ENCODE data around the gene TMEM163.

Gene TMEM163

DNA sequence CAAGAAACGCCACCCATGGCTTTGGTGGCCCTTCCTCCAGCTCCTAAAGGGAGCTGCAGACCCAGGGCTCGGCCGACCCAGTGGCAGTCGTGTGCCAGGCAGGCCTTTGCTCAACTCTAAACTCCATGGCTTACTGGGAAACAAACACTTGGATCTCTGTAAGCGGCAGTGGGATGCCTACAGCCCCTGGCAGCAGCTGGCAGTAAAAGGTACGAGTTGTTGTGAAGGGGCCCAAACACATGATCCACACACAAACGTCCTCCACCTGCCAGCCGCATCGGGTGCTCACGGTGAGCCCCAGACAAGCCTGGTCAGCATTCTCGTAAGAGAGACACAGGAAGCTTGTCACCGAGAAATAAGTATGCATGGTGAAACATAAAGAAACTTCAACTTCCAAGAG is 250.0 kb downstream of the TMEM163 start:
- H3K4me3 ChIP-seq (ENCODE audit: low read depth, low read length): no peak overlapping the region
- DNase-seq (ENCODE audit: low read depth): no peak
- TF ChIP-seq, protein P1, sequence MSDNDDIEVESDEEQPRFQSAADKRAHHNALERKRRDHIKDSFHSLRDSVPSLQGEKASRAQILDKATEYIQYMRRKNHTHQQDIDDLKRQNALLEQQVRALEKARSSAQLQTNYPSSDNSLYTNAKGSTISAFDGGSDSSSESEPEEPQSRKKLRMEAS (IDR thresholded peaks at IDR 0.05; ENCODE audit: low read depth, low read length): no peak
- TF ChIP-seq POLR2A (IDR thresholded peaks at IDR 0.05; ENCODE audit: extremely low read depth, insufficient read length) (no peak), MYC (IDR thresholded peaks at IDR 0.05; ENCODE audit: low read depth, low read length) (no peak)
- TF ChIP-seq, protein P2, sequence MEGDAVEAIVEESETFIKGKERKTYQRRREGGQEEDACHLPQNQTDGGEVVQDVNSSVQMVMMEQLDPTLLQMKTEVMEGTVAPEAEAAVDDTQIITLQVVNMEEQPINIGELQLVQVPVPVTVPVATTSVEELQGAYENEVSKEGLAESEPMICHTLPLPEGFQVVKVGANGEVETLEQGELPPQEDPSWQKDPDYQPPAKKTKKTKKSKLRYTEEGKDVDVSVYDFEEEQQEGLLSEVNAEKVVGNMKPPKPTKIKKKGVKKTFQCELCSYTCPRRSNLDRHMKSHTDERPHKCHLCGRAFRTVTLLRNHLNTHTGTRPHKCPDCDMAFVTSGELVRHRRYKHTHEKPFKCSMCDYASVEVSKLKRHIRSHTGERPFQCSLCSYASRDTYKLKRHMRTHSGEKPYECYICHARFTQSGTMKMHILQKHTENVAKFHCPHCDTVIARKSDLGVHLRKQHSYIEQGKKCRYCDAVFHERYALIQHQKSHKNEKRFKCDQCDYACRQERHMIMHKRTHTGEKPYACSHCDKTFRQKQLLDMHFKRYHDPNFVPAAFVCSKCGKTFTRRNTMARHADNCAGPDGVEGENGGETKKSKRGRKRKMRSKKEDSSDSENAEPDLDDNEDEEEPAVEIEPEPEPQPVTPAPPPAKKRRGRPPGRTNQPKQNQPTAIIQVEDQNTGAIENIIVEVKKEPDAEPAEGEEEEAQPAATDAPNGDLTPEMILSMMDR (IDR thresholded peaks at IDR 0.05; ENCODE audit: low read depth, low read length): no peak

DNA sequence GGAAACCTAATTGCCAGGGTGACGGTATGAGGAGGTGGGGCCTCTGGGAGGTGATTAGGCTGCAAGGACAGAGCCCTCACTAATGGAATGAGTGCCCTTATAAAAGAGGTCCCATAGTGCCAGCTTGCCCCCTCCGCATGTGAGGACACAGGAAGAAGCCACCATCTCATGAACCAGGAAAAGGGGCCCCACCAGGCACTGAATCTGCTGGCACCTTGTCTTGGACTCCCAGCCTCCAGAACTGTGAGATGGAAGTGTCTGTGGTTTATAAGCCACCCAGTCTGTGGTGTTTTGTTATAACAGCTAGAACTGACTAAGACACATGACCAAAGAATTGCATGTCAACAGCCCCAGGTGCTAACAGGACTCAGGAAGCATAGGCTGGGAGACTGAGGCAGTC is 250.6 kb downstream of the TMEM163 start:
- TF ChIP-seq, protein P1 (IDR thresholded peaks at IDR 0.05; ENCODE audit: low read depth, low read length): no peak
- no peak for TF ChIP-seq POLR2A (IDR thresholded peaks at IDR 0.05; ENCODE audit: extremely low read depth, insufficient read length)
- TF ChIP-seq MYC (IDR thresholded peaks at IDR 0.05; ENCODE audit: low read depth, low read length): no peak
- TF ChIP-seq, protein P2 (IDR thresholded peaks at IDR 0.05; ENCODE audit: low read depth, low read length): no peak
- H3K4me3 ChIP-seq (ENCODE audit: low read depth, low read length): no peak overlapping the region
- no peak for DNase-seq (ENCODE audit: low read depth)

DNA sequence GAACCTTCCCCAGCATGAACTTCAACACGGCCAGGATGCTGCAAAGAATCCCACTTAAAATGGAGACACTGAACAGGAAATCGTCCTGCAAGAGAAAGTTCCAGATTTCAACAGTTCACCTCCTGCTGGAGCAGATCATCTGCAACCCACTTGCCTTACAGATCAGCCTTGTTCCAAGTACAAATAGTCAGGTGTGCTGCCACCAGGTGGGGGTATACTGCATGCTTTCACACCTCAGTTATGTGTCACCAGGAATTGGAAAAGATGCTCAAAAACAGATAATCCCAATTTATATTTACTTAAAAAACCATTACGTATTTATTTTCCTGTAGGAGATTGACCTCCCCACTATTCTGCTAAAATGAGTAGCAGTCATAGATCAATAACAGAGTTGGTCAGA is 252.7 kb downstream of the TMEM163 start:
- TF ChIP-seq, protein P2 (IDR thresholded peaks at IDR 0.05; ENCODE audit: low read depth, low read length): no peak
- TF ChIP-seq, protein P1 (IDR thresholded peaks at IDR 0.05; ENCODE audit: low read depth, low read length): no peak
- TF ChIP-seq POLR2A (IDR thresholded peaks at IDR 0.05; ENCODE audit: extremely low read depth, insufficient read length): no peak
- no peak for TF ChIP-seq MYC (IDR thresholded peaks at IDR 0.05; ENCODE audit: low read depth, low read length)
- H3K4me3 ChIP-seq (ENCODE audit: low read depth, low read length): no peak overlapping the region
- DNase-seq (ENCODE audit: low read depth): no peak

DNA sequence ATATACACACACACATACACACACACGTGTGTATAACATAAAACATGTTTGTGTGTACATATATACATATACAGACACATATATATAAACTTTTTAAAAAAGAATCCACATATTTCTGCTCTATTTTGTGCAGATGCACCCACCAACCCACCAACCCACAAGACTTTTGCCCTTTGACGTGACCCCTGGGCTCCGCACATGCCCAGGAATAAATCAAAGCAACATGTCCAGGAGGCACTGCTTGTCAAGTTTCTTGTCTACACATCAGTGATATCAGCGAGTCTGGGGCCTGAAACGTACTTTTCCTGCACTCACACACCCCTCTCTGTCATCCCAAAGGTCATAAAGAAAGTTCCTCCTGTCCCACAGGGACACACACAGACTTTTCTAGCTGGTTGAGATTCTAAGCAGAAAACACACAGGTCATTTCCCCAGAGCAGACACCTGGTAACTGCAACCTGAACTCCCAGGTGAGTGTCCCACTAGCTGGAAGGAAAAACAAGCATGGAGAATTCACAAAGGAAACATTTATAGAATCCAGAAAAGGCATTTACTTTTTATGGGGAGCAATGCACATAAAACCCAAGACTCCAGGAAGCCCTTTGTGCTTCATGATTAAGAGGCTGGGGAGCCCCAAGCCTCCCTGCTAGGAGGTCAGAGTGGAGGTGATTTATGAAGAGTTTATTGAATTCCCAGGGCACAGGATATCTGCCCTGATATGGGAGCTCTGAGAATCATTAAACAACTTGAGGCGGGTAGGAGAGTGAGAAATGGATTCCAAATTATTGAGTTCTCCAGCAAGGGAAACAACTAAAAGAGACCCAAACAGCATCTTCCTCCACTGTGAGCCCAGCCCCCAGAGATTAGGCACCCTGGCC is 253.3 kb downstream of the TMEM163 start:
- no peak for DNase-seq (ENCODE audit: low read depth)
- TF ChIP-seq MYC (IDR thresholded peaks at IDR 0.05; ENCODE audit: low read depth, low read length) (no peak), POLR2A (IDR thresholded peaks at IDR 0.05; ENCODE audit: extremely low read depth, insufficient read length) (no peak)
- TF ChIP-seq, protein P1 (IDR thresholded peaks at IDR 0.05; ENCODE audit: low read depth, low read length): no peak
- TF ChIP-seq, protein P2 (IDR thresholded peaks at IDR 0.05; ENCODE audit: low read depth, low read length): no peak
- no peak overlapping the region for H3K4me3 ChIP-seq (ENCODE audit: low read depth, low read length)

DNA sequence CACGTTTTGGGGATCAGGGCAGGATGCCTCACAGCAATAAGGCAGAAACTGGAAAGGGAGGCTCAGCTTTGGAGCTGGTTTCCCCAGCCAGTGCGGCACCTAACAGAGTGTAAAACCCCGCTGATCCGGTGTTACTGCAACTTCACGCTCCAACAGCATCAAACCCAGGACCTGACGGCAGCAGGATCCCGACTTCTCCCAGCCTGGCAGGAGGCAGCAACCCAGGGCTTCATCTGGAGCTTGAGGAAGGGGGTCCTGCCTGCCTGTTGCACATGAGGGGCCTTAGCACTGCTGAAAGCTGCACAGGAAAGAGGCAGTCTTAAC is 255.1 kb downstream of the TMEM163 start:
- no peak for DNase-seq (ENCODE audit: low read depth)
- TF ChIP-seq, protein P2 (IDR thresholded peaks at IDR 0.05; ENCODE audit: low read depth, low read length): no peak
- TF ChIP-seq, protein P1 (IDR thresholded peaks at IDR 0.05; ENCODE audit: low read depth, low read length): no peak
- TF ChIP-seq POLR2A (IDR thresholded peaks at IDR 0.05; ENCODE audit: extremely low read depth, insufficient read length) (no peak), MYC (IDR thresholded peaks at IDR 0.05; ENCODE audit: low read depth, low read length) (no peak)
- H3K4me3 ChIP-seq (ENCODE audit: low read depth, low read length): no peak overlapping the region

Data from NB4 (cell line).